Measurements from ENCODE around the gene PSMF1.

GRCh38 chr20:1123666-1124065, 5.3 kb downstream of the PSMF1 start:
- TF ChIP-seq, protein P1, sequence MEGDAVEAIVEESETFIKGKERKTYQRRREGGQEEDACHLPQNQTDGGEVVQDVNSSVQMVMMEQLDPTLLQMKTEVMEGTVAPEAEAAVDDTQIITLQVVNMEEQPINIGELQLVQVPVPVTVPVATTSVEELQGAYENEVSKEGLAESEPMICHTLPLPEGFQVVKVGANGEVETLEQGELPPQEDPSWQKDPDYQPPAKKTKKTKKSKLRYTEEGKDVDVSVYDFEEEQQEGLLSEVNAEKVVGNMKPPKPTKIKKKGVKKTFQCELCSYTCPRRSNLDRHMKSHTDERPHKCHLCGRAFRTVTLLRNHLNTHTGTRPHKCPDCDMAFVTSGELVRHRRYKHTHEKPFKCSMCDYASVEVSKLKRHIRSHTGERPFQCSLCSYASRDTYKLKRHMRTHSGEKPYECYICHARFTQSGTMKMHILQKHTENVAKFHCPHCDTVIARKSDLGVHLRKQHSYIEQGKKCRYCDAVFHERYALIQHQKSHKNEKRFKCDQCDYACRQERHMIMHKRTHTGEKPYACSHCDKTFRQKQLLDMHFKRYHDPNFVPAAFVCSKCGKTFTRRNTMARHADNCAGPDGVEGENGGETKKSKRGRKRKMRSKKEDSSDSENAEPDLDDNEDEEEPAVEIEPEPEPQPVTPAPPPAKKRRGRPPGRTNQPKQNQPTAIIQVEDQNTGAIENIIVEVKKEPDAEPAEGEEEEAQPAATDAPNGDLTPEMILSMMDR (IDR thresholded peaks at IDR 0.05): no peak
- no peak for TF ChIP-seq POLR2A (IDR thresholded peaks at IDR 0.05)
